NCI-H1092 (cell line): ENCODE measurements around the gene ADORA2B.
"Not testable (repeated sequence)": the region's sequence is repeated elsewhere in the genome, so short reads cannot be mapped to it uniquely, and the experiment has no call there.

Experiments used
- DNase-seq: peaks from one replicate; lab custom pipeline; 2025; lab: John Stamatoyannopoulos, UW

The ADORA2B gene

GRCh38 chr17:15922586-15922985 lies 22.3 kb upstream of the ADORA2B start:
- no peak for DNase-seq

GRCh38 chr17:15926039-15926740 lies 18.7 kb upstream of the ADORA2B start:
- no peak for DNase-seq

GRCh38 chr17:15928286-15928785 lies 16.6 kb upstream of the ADORA2B start:
- no peak for DNase-seq

GRCh38 chr17:15929941-15930340 lies 15.0 kb upstream of the ADORA2B start:
- no peak for DNase-seq

GRCh38 chr17:15930426-15930825 lies 14.5 kb upstream of the ADORA2B start:
- no peak for DNase-seq

- DNase-seq: no peak
Observed at GRCh38 chr17:15931394-15931793, 13.5 kb upstream of the ADORA2B start.

- DNase-seq: no peak
Observed at GRCh38 chr17:15934866-15935265, 10.1 kb upstream of the ADORA2B start.

- no peak for DNase-seq
Observed at GRCh38 chr17:15935891-15936290, 9.0 kb upstream of the ADORA2B start.

GRCh38 chr17:15936481-15936880 lies 8.4 kb upstream of the ADORA2B start:
- not testable (repeated sequence) for DNase-seq

GRCh38 chr17:15941781-15942180 lies 3.1 kb upstream of the ADORA2B start:
- no peak for DNase-seq

- no peak for DNase-seq
Observed at GRCh38 chr17:15942207-15942833, 2.6 kb upstream of the ADORA2B start.

GRCh38 chr17:15943971-15944758 lies 765 bp upstream of the ADORA2B start:
- DNase-seq: no peak

GRCh38 chr17:15945527-15946191 lies 729 bp downstream of the ADORA2B start:
- no peak for DNase-seq

- DNase-seq: no peak
Observed at GRCh38 chr17:15946611-15947120, 1.7 kb downstream of the ADORA2B start.

GRCh38 chr17:15947271-15947670 lies 2.3 kb downstream of the ADORA2B start:
- no peak for DNase-seq

- DNase-seq: no peak
Observed at GRCh38 chr17:15947976-15948752, 3.2 kb downstream of the ADORA2B start.

- DNase-seq: no peak
Observed at GRCh38 chr17:15951368-15952047, 6.6 kb downstream of the ADORA2B start.

- DNase-seq: no peak
Observed at GRCh38 chr17:15952048-15952532, 7.2 kb downstream of the ADORA2B start.

GRCh38 chr17:15952916-15953790 lies 8.2 kb downstream of the ADORA2B start:
- no peak for DNase-seq
